ENCODE results near the gene BICDL1.

BICDL1 gene

DNA sequence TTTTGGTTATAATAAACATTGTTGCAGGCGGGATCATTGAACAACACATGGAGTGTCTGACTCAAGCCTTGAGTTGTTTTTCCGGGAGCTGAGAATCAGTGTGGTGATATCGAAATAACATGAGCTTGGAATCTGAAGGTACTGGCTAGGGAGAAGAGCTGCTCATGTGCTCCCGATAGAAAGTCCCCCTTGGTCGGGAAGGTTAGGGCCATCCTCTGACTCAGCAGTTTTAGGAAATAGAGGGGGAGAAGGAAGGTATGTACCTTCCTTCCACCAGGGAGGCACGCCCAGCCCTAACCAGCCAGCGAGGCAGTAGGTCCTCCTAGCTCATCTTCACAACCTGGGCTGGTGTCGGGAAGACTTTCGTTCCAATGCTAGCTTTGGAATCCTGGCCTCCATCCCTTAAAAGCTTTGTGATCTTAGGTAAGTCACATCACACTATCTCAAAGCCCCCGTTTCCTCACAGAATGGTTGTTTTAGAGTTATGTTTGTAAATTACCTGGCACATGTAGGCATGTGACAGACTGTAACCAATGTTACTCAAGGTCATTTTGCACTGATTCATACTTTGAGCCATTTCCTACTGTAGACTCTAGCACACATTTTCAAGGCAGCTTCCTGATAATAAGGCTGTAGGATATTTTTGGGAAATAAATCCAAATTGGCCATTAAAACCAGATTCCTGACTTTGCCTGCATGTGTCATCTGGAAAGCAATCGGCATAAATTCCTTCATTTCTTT, 129.5 kb downstream of the BICDL1 start:
- TF ChIP-seq, protein P1, sequence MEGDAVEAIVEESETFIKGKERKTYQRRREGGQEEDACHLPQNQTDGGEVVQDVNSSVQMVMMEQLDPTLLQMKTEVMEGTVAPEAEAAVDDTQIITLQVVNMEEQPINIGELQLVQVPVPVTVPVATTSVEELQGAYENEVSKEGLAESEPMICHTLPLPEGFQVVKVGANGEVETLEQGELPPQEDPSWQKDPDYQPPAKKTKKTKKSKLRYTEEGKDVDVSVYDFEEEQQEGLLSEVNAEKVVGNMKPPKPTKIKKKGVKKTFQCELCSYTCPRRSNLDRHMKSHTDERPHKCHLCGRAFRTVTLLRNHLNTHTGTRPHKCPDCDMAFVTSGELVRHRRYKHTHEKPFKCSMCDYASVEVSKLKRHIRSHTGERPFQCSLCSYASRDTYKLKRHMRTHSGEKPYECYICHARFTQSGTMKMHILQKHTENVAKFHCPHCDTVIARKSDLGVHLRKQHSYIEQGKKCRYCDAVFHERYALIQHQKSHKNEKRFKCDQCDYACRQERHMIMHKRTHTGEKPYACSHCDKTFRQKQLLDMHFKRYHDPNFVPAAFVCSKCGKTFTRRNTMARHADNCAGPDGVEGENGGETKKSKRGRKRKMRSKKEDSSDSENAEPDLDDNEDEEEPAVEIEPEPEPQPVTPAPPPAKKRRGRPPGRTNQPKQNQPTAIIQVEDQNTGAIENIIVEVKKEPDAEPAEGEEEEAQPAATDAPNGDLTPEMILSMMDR (IDR thresholded peaks at IDR 0.05; ENCODE audit: borderline replicate concordance, insufficient read depth, low read depth, low read length), result no peak
- H3K4me3 ChIP-seq (ENCODE audit: low read depth, low read length), result peak overlapping the region; percentile 38

DNA sequence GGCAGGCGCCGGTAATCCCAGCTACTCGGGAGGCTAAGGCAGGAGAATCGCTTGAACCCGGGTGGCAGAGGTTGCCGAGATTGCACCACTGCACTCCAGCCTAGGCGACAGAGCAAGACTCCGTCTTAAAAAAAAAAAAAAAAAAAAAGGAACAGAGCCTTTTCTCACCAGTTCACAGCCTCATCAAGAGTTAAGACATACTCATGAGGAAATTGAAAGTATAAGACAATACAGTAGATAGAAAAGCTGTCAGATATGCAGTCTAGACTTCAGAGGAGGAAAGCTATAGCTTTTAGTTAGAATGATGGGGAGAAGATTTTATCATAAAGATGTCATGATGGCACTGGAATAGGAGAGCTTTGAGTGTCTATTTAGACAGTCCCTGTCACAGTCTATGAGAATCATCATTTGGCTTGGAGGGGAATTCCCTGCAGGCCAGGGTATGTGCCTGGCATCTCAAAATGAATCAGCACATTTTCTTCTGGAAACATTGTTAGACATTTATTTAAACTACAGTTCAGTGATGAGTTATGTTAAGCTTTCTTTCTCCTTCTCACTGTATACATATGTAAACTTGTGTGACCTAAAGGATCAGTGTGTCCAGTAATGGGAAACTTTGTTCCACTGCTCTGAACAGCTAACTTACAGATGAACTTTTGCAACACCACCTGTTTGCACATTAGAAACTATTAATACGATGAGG, 130.4 kb downstream of the BICDL1 start:
- TF ChIP-seq, protein P1 (IDR thresholded peaks at IDR 0.05; ENCODE audit: borderline replicate concordance, insufficient read depth, low read depth, low read length), result no peak
- H3K4me3 ChIP-seq (ENCODE audit: low read depth, low read length), result no peak overlapping the region

DNA sequence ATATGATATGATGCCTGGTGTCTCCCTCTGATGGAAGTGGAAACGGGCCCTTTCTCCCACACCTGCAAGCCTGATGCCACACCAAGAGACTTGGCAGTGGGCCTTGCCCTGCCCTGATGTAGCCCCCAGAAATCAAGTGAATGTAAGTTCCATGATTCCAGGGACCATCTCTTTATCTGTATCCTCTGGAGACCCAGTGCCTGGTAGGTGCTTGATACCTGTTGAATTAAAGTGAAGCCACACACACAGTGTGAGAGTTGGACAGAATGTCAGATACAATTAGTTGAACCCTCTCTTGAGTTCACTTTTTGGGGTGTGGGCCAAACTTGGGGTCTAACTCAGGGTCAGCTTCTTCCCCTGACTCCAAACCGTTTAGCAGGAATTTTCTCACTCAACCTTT, 132.3 kb downstream of the BICDL1 start:
- H3K4me3 ChIP-seq (ENCODE audit: low read depth, low read length), result no peak overlapping the region
- TF ChIP-seq, protein P1 (IDR thresholded peaks at IDR 0.05; ENCODE audit: borderline replicate concordance, insufficient read depth, low read depth, low read length), result no peak

DNA sequence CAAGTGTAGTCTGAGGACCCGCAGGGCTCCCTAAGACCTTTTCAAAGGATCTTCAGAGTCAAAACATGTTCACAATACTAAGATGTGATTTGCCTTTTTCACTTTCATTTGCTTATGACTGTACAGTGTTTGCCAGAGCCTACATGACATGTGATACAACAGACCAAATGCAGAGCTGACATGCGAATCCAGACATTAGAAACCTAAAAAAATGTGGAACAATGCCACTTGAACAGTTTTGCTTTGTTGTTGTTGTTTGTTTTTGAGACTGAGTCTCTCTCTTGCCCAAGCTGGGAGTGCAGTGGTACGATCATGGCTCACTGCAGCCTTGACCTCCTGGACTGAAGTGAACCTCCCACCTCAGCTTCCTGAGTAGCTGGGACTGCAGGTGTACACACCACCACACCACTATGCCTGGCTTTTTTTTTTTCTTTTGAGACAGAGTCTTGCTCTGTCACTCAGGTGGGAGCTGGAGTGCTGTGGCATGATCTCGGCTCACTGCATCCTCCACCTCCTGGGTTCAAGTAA, 132.8 kb downstream of the BICDL1 start:
- no peak overlapping the region for H3K4me3 ChIP-seq (ENCODE audit: low read depth, low read length)
- TF ChIP-seq, protein P1 (IDR thresholded peaks at IDR 0.05; ENCODE audit: borderline replicate concordance, insufficient read depth, low read depth, low read length), result no peak

DNA sequence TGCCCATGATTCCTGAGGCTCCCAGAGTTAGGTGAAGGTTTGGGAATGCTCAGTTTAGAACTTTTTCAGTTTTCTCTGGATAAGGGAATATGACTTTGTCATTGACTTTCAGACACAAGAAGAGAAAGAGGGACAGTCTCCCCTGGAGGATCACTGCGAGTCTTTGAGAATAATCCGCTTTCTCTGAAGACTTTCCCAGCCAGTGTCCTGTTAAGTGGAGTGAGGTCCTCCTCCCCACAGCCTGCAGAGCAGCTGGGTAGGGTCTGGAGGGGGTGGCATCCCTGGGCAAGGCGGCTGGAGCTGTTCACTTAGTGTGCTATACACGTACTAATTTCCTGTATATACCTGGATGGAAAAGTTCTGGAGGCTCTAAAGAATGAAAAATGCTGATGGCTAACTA, 136.0 kb downstream of the BICDL1 start:
- H3K4me3 ChIP-seq (ENCODE audit: low read depth, low read length), result no peak overlapping the region
- TF ChIP-seq, protein P1 (IDR thresholded peaks at IDR 0.05; ENCODE audit: borderline replicate concordance, insufficient read depth, low read depth, low read length), result no peak

DNA sequence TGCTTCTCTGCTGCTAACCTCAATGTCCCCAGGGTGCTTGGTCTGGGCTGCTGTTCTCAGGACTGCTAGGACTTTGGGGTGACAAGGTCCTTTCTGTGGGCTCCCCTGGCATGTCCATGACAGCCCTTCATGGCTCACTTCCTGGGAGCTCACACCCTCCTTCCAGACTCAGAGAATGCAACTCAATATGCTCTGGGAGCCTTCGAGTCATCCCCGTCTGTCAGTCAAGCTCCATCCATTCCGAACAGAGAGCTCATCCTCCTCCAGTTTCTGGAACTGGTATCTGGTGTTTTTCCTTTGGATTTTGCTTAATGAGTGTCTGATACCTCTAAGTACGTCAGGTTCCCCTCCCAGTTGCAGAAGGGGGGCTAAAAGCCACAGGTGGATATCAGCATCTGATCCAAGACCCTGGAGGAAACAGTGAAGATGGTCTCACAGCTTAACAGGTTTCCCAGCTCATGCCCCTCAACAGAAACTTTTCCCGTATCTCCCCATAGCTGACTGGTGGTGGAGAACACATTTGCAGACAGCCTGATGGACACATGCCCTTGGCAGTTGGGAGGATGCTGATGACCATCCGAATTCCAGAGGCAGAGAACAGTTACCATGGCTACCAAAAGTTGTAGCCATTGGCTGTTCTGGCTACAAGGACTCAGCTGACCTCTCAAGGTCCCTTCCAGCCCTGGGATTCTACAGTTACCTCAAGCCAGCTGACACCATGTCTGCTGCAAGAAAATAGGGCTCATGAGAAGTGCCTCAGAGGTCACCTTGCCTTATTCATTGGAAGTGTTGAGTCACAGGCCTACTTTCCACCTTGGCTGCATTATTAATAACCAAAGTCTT, 137.0 kb downstream of the BICDL1 start:
- TF ChIP-seq, protein P1 (IDR thresholded peaks at IDR 0.05; ENCODE audit: borderline replicate concordance, insufficient read depth, low read depth, low read length), result no peak
- H3K4me3 ChIP-seq (ENCODE audit: low read depth, low read length), result no peak overlapping the region

Data from GM12875 (cell line).